ENCODE data around the gene FTO.

FTO gene

DNA sequence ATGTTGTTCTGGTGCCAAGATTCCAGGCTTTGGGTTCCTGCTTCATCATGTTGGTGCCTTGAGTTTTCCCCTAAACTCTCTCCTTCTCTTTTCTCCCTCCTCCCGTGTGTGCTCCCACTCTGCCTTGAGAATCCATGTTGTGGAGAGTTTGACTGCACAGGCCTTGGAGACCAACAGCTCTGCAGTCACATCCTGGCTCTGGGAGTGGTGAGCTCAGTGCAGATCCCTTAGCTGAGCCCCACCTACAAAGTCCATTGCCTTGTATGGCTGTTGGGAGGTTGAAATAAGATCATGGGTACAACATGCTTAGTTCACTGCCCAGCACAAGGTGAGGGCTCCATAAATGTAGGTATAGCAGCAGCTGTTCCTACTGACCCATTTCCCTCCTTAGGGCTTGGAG lies 496.8 kb downstream of the FTO start:
- FAIRE-seq = no peak
- no peak for DNase-seq (ENCODE audit: low spot score)

DNA sequence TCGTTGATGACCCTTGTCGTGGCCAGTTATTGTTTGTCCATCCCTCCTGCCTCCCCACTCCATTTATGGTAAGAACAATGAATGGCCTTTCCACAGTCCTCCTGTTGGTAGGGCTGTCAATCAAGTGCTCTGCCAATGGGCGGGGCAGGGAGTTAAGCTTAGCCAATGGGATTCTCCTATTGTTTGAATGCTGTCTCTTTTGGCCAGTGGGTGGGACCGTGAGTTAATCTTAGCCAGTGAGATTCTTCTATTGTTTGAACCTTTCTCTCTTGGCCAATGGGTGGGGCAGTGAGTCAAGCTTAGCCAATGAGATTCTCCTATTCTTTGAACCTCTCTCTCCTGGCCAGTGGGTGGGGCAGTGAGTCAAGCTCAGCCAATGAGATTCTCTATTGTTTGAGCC lies 497.2 kb downstream of the FTO start:
- FAIRE-seq (no peak), DNase-seq (ENCODE audit: low spot score) (no peak)
